HepG2 (cell line): ENCODE results near the gene LIPC. TPM values are rescaled to one million over a fixed set of nuclear protein-coding genes. Genes with fewer than 3 reads are reported as not detected.

ENCODE experiments used
- ATAC-seq: fragments of 200-7000 bp; cut with Tn5 transposase; 3 replicates; pipeline ENCODE4 v1.9.1; 2020; ENCODE audit warnings: mild to moderate bottlenecking, moderate library complexity
- BruUV-seq: library from RNA; stranded (reverse); fragments of 400-500 nt; replicated peaks from 2 replicates; lab custom pipeline; 2021; lab: Mats Ljungman, UMichigan
- CTCF ChIA-PET: fragments of 300-600 bp; formaldehyde crosslinking; extraction: SDS; loops from one replicate; lab custom pipeline; 2021; ENCODE audit warnings: low total read pairs, inconsistent platforms, low intra/inter-chr PET ratio; lab: Yijun Ruan, JAX
- POLR2A ChIA-PET: fragments of 350-600 bp; sonication (Branson Sonifier 250); formaldehyde crosslinking; loops from one replicate; lab custom pipeline; 2020; ENCODE audit warnings: antibody characterized with exemption, inconsistent platforms; lab: Yijun Ruan, JAX
- DNase-seq: peaks from one replicate; pipeline ENCODE4 v3.0.0-alpha.2; 2015; ENCODE audit warnings: low spot score
- FAIRE-seq: peaks from 3 replicates; lab custom pipeline; 2011; peaks lifted over from hg19 to GRCh38; lab: Jason Lieb, UNC
- H2AFZ ChIP-seq: one replicate; pipeline ENCODE4 v1.6.1; 2011; ENCODE audit warnings: low read length, inconsistent platforms
- H3K27ac ChIP-seq: fragments of 300-600 bp; 3 replicates; pipeline ENCODE4 v1.8.0; 2011; ENCODE audit warnings: mixed run types, mild to moderate bottlenecking, mixed read lengths, low read length, inconsistent platforms; ENCODE audit not compliant: insufficient read depth; ENCODE audit errors: extremely low read length
- H3K27me3 ChIP-seq, 2 experiments: fragments of 200-600 bp in 1 of 2; 2 replicates in 1 of 2; 3 replicates in 1 of 2; pipeline versions ENCODE4 v1.6.0 to v1.8.0; 2011; ENCODE audit warnings: low read length in 2 of 2, mild to moderate bottlenecking in 2 of 2, moderate library complexity in 2 of 2, inconsistent platforms in 1 of 2; ENCODE audit not compliant: insufficient read depth in 2 of 2, control insufficient read depth in 1 of 2
- H3K36me3 ChIP-seq, 2 experiments: fragments of 200-600 bp in 1 of 2; replicated peaks in 1 of 2; 2 replicates in 1 of 2; 3 replicates in 1 of 2; pipeline versions ENCODE4 v1.5.1 to v1.8.0; 2011; ENCODE audit warnings: low read length in 2 of 2, inconsistent platforms in 1 of 2; ENCODE audit not compliant: insufficient read depth in 2 of 2, control insufficient read depth in 1 of 2
- H3K4me1 ChIP-seq: 2 replicates; pipeline ENCODE4 v1.5.1; 2012; ENCODE audit warnings: low read length, inconsistent platforms; ENCODE audit not compliant: insufficient read depth
- H3K4me2 ChIP-seq: 2 replicates; pipeline ENCODE4 v1.6.0; 2011; ENCODE audit warnings: low read depth, low read length, inconsistent platforms
- H3K4me3 ChIP-seq, 3 experiments: fragments of 200-600 bp in 1 of 3; sonication (generic), shearing (Covaris generic) in 1 of 3; replicated peaks in 1 of 3; 2 replicates each; pipeline ENCODE4 v1.5.1; 2011 to 2016; ENCODE audit warnings: low read length in 3 of 3, inconsistent platforms in 2 of 3, low read depth in 2 of 3, mild to moderate bottlenecking in 2 of 3, control low read depth in 1 of 3, mixed read lengths in 1 of 3; ENCODE audit not compliant: insufficient read depth in 1 of 3
- H3K79me2 ChIP-seq: one replicate; pipeline ENCODE4 v1.6.1; 2011; ENCODE audit warnings: low read length, inconsistent platforms; ENCODE audit not compliant: insufficient read depth
- H3K9ac ChIP-seq: 2 replicates; pipeline ENCODE4 v1.6.0; 2011; ENCODE audit warnings: mild to moderate bottlenecking, low read depth, low read length, inconsistent platforms; ENCODE audit not compliant: insufficient read depth
- H3K9me3 ChIP-seq: 2 replicates; pipeline ENCODE4 v1.5.1; 2012; ENCODE audit warnings: mild to moderate bottlenecking, low read length
- H4K20me1 ChIP-seq: 2 replicates; pipeline ENCODE4 v1.6.0; 2011; ENCODE audit warnings: inconsistent platforms, mild to moderate bottlenecking, low read length, moderate library complexity; ENCODE audit not compliant: insufficient read depth
- BRCA1 ChIP-seq: sonication (generic); formaldehyde crosslinking; IDR thresholded peaks from 2 replicates; pipeline ENCODE4 v1.4.0; 2020; ENCODE audit warnings: missing genetic modification reagents
- E2F5 ChIP-seq: sonication (generic); formaldehyde crosslinking; conservative IDR thresholded peaks from 2 replicates; pipeline ENCODE4 v1.4.0; 2020; ENCODE audit warnings: missing genetic modification reagents
- HNF4G ChIP-seq, 2 experiments: sonication (generic) in 1 of 2; formaldehyde crosslinking in 1 of 2; IDR thresholded peaks; 2 replicates each; pipeline versions ENCODE4 v1.4.0 to v1.6.1; 2011 to 2020; ENCODE audit warnings: borderline replicate concordance in 2 of 2, low read depth in 2 of 2, mild to moderate bottlenecking in 2 of 2, low read length in 1 of 2, missing genetic modification reagents in 1 of 2, moderate library complexity in 1 of 2
- REL ChIP-seq: sonication (generic); formaldehyde crosslinking; conservative IDR thresholded peaks from 2 replicates; pipeline ENCODE4 v1.8.0; 2022; ENCODE audit warnings: mild to moderate bottlenecking, missing genetic modification reagents, moderate library complexity
- TFDP1 ChIP-seq: IDR thresholded peaks from 2 replicates; pipeline ENCODE4 v1.6.1; 2016; ENCODE audit warnings: missing compliant biosample characterization, missing genetic modification reagents, borderline replicate concordance
- XBP1 ChIP-seq: sonication (generic); formaldehyde crosslinking; IDR thresholded peaks from 2 replicates; pipeline ENCODE4 v1.5.0; 2020; ENCODE audit warnings: missing genetic modification reagents
- ZNF101 ChIP-seq: sonication (generic); formaldehyde crosslinking; IDR thresholded peaks from 2 replicates; pipeline ENCODE4 v1.4.0; 2020; ENCODE audit warnings: mild to moderate bottlenecking, low read depth, missing genetic modification reagents, borderline replicate concordance
- ZNF407 ChIP-seq: sonication (generic); formaldehyde crosslinking; IDR thresholded peaks from one replicate; pipeline ENCODE4 v1.5.1; 2020; ENCODE audit warnings: mild to moderate bottlenecking, missing genetic modification reagents; ENCODE audit errors: not compliant biosample characterization
- ZNF576 ChIP-seq: sonication (generic); formaldehyde crosslinking; IDR thresholded peaks from 2 replicates; pipeline ENCODE4 v1.4.0; 2020; ENCODE audit warnings: mild to moderate bottlenecking, missing genetic modification reagents
- ZNF839 ChIP-seq: sonication (generic); formaldehyde crosslinking; IDR thresholded peaks from 2 replicates; pipeline ENCODE4 v1.4.0; 2020; ENCODE audit warnings: missing genetic modification reagents, mild to moderate bottlenecking, borderline replicate concordance
- WGBS: methylation state at CpG from one replicate; pipeline ENCODE4 v1.1.6; 2017; ENCODE audit warnings: low lambda C conversion rate; 5-methylcytosine and 5-hydroxymethylcytosine counted together
- in situ Hi-C: cut with HindIII; loops from 2 replicates; pipeline ENCODE4 v1.10.0; 2017; ENCODE audit warnings: low pct_unique_long_range_greater_than_20kb; ENCODE audit not compliant: extremely low pct_ligation_motif_present
- intact Hi-C: fragments of 100-400 bp; cut with micrococcal nuclease; formaldehyde crosslinking; loops from one replicate; pipeline ENCODE4 v1.10.0; 2022; ENCODE audit not compliant: unreplicated experiment
- polyA plus RNA-seq, 8 experiments: library from polyadenylated mRNA; depleted of rRNA in 3 of 8; stranded (reverse) in 7 of 8; unstranded in 1 of 8; fragments of >200 nt; fragmentation: Illumina TruSeq in 4 of 8; extraction: Trizol in 4 of 8; gene quantifications; 2 replicates each; pipeline versions ENCODE4 v1.2.1 to v1.2.3, GENCODE V29; 2011 to 2016; ENCODE audit warnings: low read depth in 4 of 8, missing spikeins in 1 of 8, mixed read lengths in 1 of 8; ENCODE audit not compliant: insufficient read depth in 1 of 8
- total RNA-seq, 5 experiments: library from RNA; depleted of rRNA; stranded (reverse); fragments of >200 nt; fragmentation: Illumina TruSeq; extraction: Trizol; gene quantifications; 2 replicates each; pipeline ENCODE4 v1.2.3, GENCODE V29; 2016; ENCODE audit warnings: low read depth in 1 of 5

The LIPC gene
- total and polyA plus RNA-seq, 2 of the 13 experiments (the other 11 are each of a cell fraction or from before 2014, with no cell fraction given): 26.0 to 38.0 TPM

- TF ChIP-seq TFDP1: no peak
These were observed 174.8 kb downstream of the LIPC start (continued) for GRCh38 chr15:58606577-58607080.

- intact Hi-C loops: no loop called here
- DNase-seq (no peak), FAIRE-seq (no peak), ATAC-seq (no peak)
- 93% methylated on average over 5 of the region's 5 CpGs for WGBS
- no peak overlapping the region for H3K9ac ChIP-seq
- H3K9me3 ChIP-seq: no peaks in the 10 kb centered on the region
- no TSS peak for BruUV-seq
- H3K4me2 ChIP-seq: no peak overlapping the region
- H3K36me3 ChIP-seq: peaks cover 4 to 43% of the 10 kb centered on the region in 2 experiments; a peak in 4 of 5 replicates
- H3K27me3 ChIP-seq: no peaks in the 10 kb centered on the region
- ChIA-PET CTCF (no interaction called here), POLR2A (no interaction called here)
- in situ Hi-C loops: no loop called here
- TF ChIP-seq ZNF101 (CRISPR knock-in tag) (no peak), REL (CRISPR knock-in tag) (no peak), ZNF839 (no peak), ZNF576 (CRISPR knock-in tag) (no peak), HNF4G (IDR thresholded peaks at IDR 0.05; ENCODE audit: borderline replicate concordance, low read depth, low read length) (no peak), HNF4G (CRISPR knock-in tag; IDR thresholded peaks at IDR 0.05; ENCODE audit: borderline replicate concordance, low read depth) (no peak), ZNF407 (no peak), BRCA1 (CRISPR knock-in tag) (no peak), XBP1 (CRISPR knock-in tag) (no peak), E2F5 (CRISPR knock-in tag) (no peak)
- no peak overlapping the region for H3K4me3 ChIP-seq
- no peak overlapping the region for H3K27ac ChIP-seq
- peaks cover 16% of the 10 kb centered on the region for H3K4me1 ChIP-seq
- H4K20me1 ChIP-seq: no peaks in the 10 kb centered on the region
- no peak overlapping the region for H2AFZ ChIP-seq
- no peaks in the 10 kb centered on the region for H3K79me2 ChIP-seq
These were observed 176.4 kb downstream of the LIPC start for GRCh38 chr15:58608129-58608590.
